Measurements from ENCODE around the gene OR6B3. TPM values are rescaled to one million over a fixed set of nuclear protein-coding genes. Genes with fewer than 3 reads are reported as not detected.
"Not testable (repeated sequence)": the region's sequence is repeated elsewhere in the genome, so short reads cannot be mapped to it uniquely, and the experiment has no call there.

The OR6B3 gene
- total RNA-seq, 1 donor, result not detected

GRCh38 chr2:240048237-240048636 is 5.1 kb downstream of the OR6B3 start:
- TF ChIP-seq CTCF (IDR thresholded peaks at IDR 0.05; ENCODE audit: insufficient read depth, low read depth, low read length), result no peak
- DNase-seq (ENCODE audit: low read depth), result no peak
- H3K4me3 ChIP-seq (ENCODE audit: low read depth, low read length), result no peak overlapping the region

GRCh38 chr2:240045098-240045497 is 8.2 kb downstream of the OR6B3 start:
- DNase-seq (ENCODE audit: low read depth), result no peak
- TF ChIP-seq CTCF (IDR thresholded peaks at IDR 0.05; ENCODE audit: insufficient read depth, low read depth, low read length), result no peak
- no peak overlapping the region for H3K4me3 ChIP-seq (ENCODE audit: low read depth, low read length)

GRCh38 chr2:240044096-240044495 is 9.2 kb downstream of the OR6B3 start:
- DNase-seq (ENCODE audit: low read depth); H3K4me3 ChIP-seq (ENCODE audit: low read depth, low read length): not testable (repeated sequence)

GRCh38 chr2:240043279-240043989 is 9.9 kb downstream of the OR6B3 start:
- no peak for TF ChIP-seq CTCF (IDR thresholded peaks at IDR 0.05; ENCODE audit: insufficient read depth, low read depth, low read length)
- no peak overlapping the region for H3K4me3 ChIP-seq (ENCODE audit: low read depth, low read length)
- no peak for DNase-seq (ENCODE audit: low read depth)

GRCh38 chr2:240042740-240043139 is 10.6 kb downstream of the OR6B3 start:
- no peak for DNase-seq (ENCODE audit: low read depth)
- H3K4me3 ChIP-seq (ENCODE audit: low read depth, low read length), result no peak overlapping the region
- TF ChIP-seq CTCF (IDR thresholded peaks at IDR 0.05; ENCODE audit: insufficient read depth, low read depth, low read length), result no peak

- no peak overlapping the region for H3K4me3 ChIP-seq (ENCODE audit: low read depth, low read length)
- no peak for DNase-seq (ENCODE audit: low read depth)
- no peak for TF ChIP-seq CTCF (IDR thresholded peaks at IDR 0.05; ENCODE audit: insufficient read depth, low read depth, low read length)
Measured at GRCh38 chr2:240041363-240041762, 12.0 kb downstream of the OR6B3 start.

GRCh38 chr2:240037358-240037757 is 16.0 kb downstream of the OR6B3 start:
- no peak overlapping the region for H3K4me3 ChIP-seq (ENCODE audit: low read depth, low read length)
- DNase-seq (ENCODE audit: low read depth), result no peak
- TF ChIP-seq CTCF (IDR thresholded peaks at IDR 0.05; ENCODE audit: insufficient read depth, low read depth, low read length), result no peak
